Uterus (tissue), 4 donors: ENCODE results near the gene MFSD12. TPM values are rescaled to one million over a fixed set of nuclear protein-coding genes. Genes with fewer than 3 reads are reported as not detected.

Experiments
- DNase-seq, 2 donors: peaks; one replicate each; pipeline ENCODE4 v3.0.0-alpha.2; 2019 to 2020
- H3K27ac ChIP-seq, 2 donors: fragments of 200-600 bp; sonication (generic); 1 replicate in 1 of 2; 2 replicates in 1 of 2; pipeline ENCODE4 v1.5.1; 2016 to 2018
- H3K27me3 ChIP-seq, 2 donors: fragments of 200-600 bp; sonication (generic); one replicate each; pipeline ENCODE4 v1.5.1; 2018 to 2019; ENCODE audit warnings: control low read depth in 1 of 2
- H3K36me3 ChIP-seq, 2 donors: fragments of 200-600 bp; sonication (generic); one replicate each; pipeline ENCODE4 v1.5.1; 2019; ENCODE audit warnings: control low read depth in 1 of 2
- H3K4me1 ChIP-seq, 2 donors: fragments of 200-600 bp; sonication (generic); one replicate each; pipeline ENCODE4 v1.5.1; 2018 to 2019; ENCODE audit warnings: control low read depth in 1 of 2
- H3K4me3 ChIP-seq, 2 donors: fragments of 200-600 bp; sonication (generic); 1 replicate in 1 of 2; 2 replicates in 1 of 2; pipeline ENCODE4 v1.5.1; 2018 to 2019; ENCODE audit warnings: mild to moderate bottlenecking in 1 of 2
- H3K9me3 ChIP-seq, 2 donors: fragments of 200-600 bp; sonication (generic); one replicate each; pipeline ENCODE4 v1.5.1; 2019; ENCODE audit warnings: control low read depth in 1 of 2
- POLR2A ChIP-seq, 2 donors: fragments of 450-650 bp; IDR thresholded peaks; one replicate each; pipeline ENCODE4 v1.6.1; 2016; ENCODE audit warnings: antibody characterized with exemption in 2 of 2, mild to moderate bottlenecking in 1 of 2, moderate library complexity in 1 of 2
- intact Hi-C: fragments of 100-400 bp; cut with DNase I; formaldehyde crosslinking; loops from one replicate; pipeline ENCODE4 v1.15.1; 2023; ENCODE audit warnings: low total_unique reads
- total RNA-seq, 4 donors: library from RNA; depleted of rRNA in 3 of 4; stranded (reverse); fragments of >200 nt in 3 of 4; gene quantifications; one replicate each; pipeline versions ENCODE4 v1.1.0 to v1.2.4, GENCODE V29; 2014 to 2023
- TF ChIP-seq, protein P1 (sequence below), 4 experiments: fragments of 200-600 bp in 2 of 4; fragments of 450-650 bp in 2 of 4; sonication (generic) in 2 of 4; IDR thresholded peaks; one replicate each; pipeline ENCODE4 v1.5.1; 2016 to 2019; ENCODE audit warnings: antibody characterized with exemption in 4 of 4, mild to moderate bottlenecking in 2 of 4, moderate library complexity in 1 of 4
- donor health status: DM: yes; HTN: yes; CAD: no.

The MFSD12 gene
- total RNA-seq, 4 donors from 2014 or later: 0.59 to 44.9 (median 38.9) TPM

DNA sequence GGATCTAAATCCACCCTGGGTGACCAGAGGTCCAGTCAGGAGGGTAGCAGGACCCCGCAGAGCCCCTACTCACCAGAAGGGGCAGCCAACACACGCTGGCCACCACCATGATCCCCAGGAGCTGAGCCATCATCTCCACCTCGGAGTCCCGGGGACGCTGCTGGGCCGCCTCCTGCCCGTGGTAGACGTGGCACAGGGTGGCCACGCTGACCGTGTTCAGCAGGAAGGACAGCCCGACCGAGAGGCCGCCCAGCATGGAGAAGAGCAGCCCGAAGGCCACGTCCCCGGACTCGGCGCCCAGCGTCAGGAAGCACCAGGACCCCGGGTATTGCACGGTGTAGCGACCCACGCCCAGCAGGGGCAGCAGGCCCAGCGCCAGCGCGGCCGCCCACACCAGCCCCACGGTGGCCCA lies 42.4 kb upstream of the MFSD12 start:
- intact Hi-C loops: no loop called here
- no peak overlapping the region for H3K27ac ChIP-seq
- TF ChIP-seq, protein P1, sequence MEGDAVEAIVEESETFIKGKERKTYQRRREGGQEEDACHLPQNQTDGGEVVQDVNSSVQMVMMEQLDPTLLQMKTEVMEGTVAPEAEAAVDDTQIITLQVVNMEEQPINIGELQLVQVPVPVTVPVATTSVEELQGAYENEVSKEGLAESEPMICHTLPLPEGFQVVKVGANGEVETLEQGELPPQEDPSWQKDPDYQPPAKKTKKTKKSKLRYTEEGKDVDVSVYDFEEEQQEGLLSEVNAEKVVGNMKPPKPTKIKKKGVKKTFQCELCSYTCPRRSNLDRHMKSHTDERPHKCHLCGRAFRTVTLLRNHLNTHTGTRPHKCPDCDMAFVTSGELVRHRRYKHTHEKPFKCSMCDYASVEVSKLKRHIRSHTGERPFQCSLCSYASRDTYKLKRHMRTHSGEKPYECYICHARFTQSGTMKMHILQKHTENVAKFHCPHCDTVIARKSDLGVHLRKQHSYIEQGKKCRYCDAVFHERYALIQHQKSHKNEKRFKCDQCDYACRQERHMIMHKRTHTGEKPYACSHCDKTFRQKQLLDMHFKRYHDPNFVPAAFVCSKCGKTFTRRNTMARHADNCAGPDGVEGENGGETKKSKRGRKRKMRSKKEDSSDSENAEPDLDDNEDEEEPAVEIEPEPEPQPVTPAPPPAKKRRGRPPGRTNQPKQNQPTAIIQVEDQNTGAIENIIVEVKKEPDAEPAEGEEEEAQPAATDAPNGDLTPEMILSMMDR (IDR thresholded peaks at IDR 0.05): no peak
- TF ChIP-seq POLR2A (IDR thresholded peaks at IDR 0.05): no peak
- H3K9me3 ChIP-seq: no peaks in the 10 kb centered on the region
- H3K27me3 ChIP-seq: no peaks in the 10 kb centered on the region
- no peaks in the 10 kb centered on the region for H3K36me3 ChIP-seq
- H3K4me3 ChIP-seq: no peak overlapping the region
- H3K4me1 ChIP-seq: peaks cover 0 to 3% of the 10 kb centered on the region in 2 donors
- no peak for DNase-seq

DNA sequence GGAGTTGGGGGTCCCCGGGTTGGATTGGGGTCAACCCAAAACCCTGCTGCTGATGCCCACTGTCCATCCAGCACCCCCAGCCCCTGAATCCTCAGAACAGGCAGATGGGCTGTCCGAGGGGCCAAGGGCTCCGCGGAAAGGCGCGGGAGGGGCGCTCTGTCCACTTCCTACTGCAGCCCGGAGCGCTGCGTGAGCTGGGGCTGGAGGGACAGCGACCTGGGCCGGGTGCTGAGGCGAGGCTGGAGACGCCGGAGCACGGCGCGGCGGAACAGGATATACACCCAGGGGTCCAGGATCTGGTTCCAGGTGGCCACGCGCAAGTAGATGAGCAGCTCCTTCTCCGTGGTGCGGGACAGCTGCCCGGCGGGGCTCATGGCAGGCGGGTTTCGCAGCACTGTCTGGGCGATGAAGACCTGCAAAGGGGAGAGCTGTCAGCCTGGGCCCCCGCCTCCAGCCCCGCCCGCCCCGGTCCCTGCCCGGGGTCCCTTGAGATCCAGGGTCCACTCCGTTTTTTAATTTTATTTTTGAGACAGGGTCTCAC lies 38.2 kb upstream of the MFSD12 start:
- TF ChIP-seq, protein P1 (IDR thresholded peaks at IDR 0.05): no peak
- TF ChIP-seq POLR2A (IDR thresholded peaks at IDR 0.05): no peak
- Histone ChIP-seq H3K27me3 (no peaks in the 10 kb centered on the region), H3K36me3 (no peaks in the 10 kb centered on the region), H3K27ac (no peak overlapping the region), H3K4me1 (no peaks in the 10 kb centered on the region), H3K9me3 (no peaks in the 10 kb centered on the region), H3K4me3 (no peak overlapping the region)
- DNase-seq: no peak
- intact Hi-C loops: no loop called here

DNA sequence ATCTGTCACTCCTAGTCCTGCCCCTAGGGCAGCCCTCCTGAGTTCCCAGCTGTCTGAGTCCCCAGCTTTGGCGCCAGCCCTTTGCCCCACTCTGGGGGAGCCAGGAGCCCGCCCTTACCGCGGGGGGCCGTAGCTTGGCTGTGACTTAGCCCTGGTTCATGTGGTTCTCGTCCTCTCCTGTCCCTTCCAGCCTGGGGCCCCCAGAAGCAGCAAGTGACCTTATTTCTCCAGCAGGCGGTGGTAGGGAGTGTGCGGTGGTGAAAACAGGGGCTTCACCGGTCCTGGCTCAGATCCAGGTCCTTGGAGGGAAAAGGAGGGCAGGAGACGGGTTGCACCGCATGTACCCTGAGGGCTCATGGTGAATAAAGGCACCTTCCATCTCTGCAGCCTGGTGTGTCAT lies 35.8 kb upstream of the MFSD12 start:
- TF ChIP-seq, protein P1 (IDR thresholded peaks at IDR 0.05): no peak
- TF ChIP-seq POLR2A (IDR thresholded peaks at IDR 0.05): no peak
- Histone ChIP-seq H3K9me3 (no peaks in the 10 kb centered on the region), H3K36me3 (no peaks in the 10 kb centered on the region), H3K4me1 (no peaks in the 10 kb centered on the region), H3K27ac (no peak overlapping the region), H3K27me3 (no peaks in the 10 kb centered on the region), H3K4me3 (no peak overlapping the region)
- DNase-seq: no peak
- intact Hi-C loops: no loop called here

DNA sequence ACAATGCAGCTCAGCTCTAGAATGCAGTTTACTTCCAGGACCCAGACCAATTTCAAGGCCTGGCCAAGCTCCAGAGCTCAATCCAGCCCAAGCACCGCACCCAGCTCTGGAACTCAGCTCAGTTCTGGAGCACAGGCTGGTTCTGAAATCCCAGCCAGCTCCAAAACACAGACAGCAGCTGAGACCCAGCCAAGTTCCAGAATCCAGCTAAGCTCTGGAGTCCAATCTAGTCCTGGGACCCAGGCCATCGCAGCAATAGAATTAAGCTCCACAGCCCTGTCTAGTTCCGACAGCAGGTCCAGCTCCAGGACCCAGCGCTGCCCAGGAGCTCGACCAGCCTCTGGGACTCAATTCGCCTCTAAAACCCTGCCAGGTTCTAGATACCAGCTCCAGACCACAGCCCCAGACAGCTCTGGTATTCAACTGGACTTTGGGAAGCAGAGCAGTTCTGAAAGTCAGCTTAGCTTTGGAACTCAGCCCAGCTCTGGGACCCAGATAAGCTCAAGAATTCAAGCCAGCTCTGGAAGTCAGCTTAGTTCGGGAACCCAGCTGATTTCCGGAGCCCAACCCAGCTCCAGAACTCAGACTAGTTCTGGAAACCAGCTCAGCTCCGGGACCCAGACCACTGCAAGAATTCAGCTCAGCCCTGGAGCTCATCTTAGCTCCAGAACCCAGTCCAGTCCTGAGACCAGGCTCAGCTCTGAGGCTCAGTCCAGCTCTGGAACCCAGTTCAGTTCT lies 34.7 kb upstream of the MFSD12 start:
- H3K36me3 ChIP-seq: no peaks in the 10 kb centered on the region
- no peaks in the 10 kb centered on the region for H3K9me3 ChIP-seq
- no peak overlapping the region for H3K27ac ChIP-seq
- H3K4me1 ChIP-seq: no peaks in the 10 kb centered on the region
- no peak for DNase-seq
- no peaks in the 10 kb centered on the region for H3K27me3 ChIP-seq
- H3K4me3 ChIP-seq: no peak overlapping the region
- intact Hi-C loops: no loop called here
- no peak for TF ChIP-seq POLR2A (IDR thresholded peaks at IDR 0.05)
- TF ChIP-seq, protein P1 (IDR thresholded peaks at IDR 0.05): no peak

DNA sequence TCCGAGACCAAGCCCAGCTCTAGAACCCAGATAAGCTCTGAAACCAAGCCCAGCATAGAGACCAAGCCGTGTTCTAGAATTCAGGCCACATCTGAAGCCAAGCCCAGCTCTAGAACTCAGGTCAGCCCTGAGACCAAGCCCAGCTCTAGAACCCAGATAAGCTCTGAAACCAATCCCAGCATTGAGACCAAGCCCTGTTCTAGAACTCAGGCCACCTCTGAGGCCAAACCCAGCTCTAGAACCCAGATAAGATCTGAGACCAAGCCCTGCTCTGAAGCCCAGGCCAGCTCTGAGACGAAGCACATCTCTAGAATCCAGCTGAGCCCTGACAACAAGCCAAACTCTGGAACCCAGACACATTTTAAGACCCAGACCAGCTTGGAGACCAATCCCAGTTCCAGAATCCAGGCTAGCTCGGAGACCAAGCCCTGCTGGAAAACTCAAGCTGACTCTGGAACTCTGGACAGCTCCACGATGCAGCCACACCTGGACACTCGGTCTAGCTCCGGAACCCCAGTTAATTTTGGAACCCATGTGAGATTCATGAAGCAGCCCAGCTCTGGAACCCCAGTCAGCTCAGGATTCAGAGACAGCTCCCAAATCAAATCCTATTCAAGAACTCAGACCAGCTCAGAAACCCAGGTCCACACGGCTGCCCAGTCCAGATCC lies 33.7 kb upstream of the MFSD12 start:
- no peaks in the 10 kb centered on the region for H3K9me3 ChIP-seq
- no peaks in the 10 kb centered on the region for H3K36me3 ChIP-seq
- intact Hi-C loops: no loop called here
- no peak for DNase-seq
- H3K27ac ChIP-seq: no peak overlapping the region
- TF ChIP-seq, protein P1 (IDR thresholded peaks at IDR 0.05): no peak
- no peak for TF ChIP-seq POLR2A (IDR thresholded peaks at IDR 0.05)
- H3K4me1 ChIP-seq: no peaks in the 10 kb centered on the region
- H3K4me3 ChIP-seq: no peak overlapping the region
- no peaks in the 10 kb centered on the region for H3K27me3 ChIP-seq
